NCI-H2107 treated with DMSO at 0.1 percent for 48 hours (cell line): Measurements from ENCODE around the gene MAP3K4.
"Not testable (repeated sequence)": the region's sequence is repeated elsewhere in the genome, so short reads cannot be mapped to it uniquely, and the experiment has no call there.

Experiments
- DNase-seq: peaks from one replicate; lab custom pipeline; 2025; ENCODE audit not compliant: unreplicated experiment; lab: John Stamatoyannopoulos, UW

The MAP3K4 gene

DNA sequence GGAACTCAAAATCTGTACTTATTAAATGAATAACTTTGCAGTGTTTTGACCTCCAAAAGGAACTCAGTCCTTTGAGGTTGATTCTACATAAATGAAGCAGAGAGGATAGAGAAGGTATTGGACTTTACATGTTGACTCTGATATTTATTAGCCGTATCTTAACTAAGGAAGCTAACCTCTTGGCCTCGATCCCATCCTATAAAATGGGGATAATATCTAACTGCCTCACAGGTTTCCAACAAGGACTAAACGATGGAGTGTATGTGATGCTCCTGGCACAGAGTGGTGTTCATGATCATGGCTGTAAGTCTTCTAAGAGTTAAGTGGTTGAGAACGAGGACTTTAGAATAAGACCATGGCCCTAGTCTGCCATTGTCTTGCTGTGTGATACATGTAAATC, 24.2 kb upstream of the MAP3K4 start:
- DNase-seq, result no peak

DNA sequence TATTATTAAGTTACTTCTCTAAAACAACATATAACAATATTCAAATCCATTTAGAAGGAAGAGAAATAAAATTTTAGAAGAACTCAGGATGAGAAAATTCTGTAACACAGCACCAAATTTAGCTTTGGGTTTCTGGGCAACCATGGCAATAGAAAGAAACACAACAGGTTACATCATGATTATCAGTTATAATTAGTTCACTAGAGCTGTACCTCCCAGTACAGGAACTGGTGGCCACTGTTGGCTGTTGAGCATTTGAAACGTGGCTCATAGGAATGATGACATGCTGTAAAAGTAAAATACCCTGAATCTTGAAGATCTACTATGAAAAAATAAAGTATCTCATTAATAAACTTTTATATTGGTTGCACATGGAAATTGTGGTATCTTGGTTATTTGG, 23.7 kb upstream of the MAP3K4 start:
- DNase-seq, result no peak

- DNase-seq, result no peak
Measured at GRCh38 chr6:160971171-160971570, 20.4 kb upstream of the MAP3K4 start.

GRCh38 chr6:160972111-160972510, 19.5 kb upstream of the MAP3K4 start:
- DNase-seq, result peak; percentile 78

DNA sequence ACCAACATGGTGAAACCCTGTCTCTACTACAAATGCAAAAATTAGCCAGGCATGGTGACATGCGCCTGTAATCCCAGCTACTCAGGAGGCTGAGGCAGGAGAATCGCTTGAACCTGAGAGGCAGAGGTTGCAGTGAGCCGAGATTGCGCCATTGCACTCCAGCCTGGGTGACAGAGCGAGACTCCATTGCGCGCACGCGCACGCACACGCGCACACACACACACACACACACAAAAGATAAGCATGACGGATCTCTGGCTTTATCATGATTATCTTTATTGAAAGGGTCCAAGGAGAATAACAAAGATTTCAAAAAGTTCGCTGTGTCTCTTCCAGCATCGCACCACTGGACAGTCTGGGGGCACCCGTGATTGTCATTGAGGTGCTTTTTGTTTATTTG, 19.0 kb upstream of the MAP3K4 start:
- not testable (repeated sequence) for DNase-seq

GRCh38 chr6:160973311-160974250, 18.0 kb upstream of the MAP3K4 start:
- DNase-seq, result no peak

- no peak for DNase-seq
Measured at GRCh38 chr6:160974304-160974771, 17.2 kb upstream of the MAP3K4 start.

DNA sequence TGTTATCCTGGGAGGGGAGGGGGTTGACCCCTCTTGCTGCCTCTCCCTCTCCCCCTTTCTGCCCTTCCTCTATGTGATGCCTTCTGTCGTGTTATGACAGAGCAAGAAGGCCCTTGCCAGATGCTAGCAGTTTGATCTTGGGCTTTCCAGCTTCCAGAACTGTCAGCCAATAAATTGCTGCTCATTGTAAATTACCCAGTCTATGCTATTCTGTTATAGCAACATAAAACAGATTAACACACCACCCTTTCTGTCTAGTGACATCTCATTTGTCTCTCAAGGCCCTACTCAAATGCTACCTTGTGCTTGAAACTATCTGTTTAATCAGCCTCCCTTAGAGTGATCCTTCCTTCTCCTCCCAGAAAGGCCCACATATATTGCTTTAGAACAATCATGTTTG, 16.4 kb upstream of the MAP3K4 start:
- DNase-seq, result no peak

- DNase-seq, result not testable (repeated sequence)
Measured at GRCh38 chr6:160975961-160976360, 15.6 kb upstream of the MAP3K4 start.

DNA sequence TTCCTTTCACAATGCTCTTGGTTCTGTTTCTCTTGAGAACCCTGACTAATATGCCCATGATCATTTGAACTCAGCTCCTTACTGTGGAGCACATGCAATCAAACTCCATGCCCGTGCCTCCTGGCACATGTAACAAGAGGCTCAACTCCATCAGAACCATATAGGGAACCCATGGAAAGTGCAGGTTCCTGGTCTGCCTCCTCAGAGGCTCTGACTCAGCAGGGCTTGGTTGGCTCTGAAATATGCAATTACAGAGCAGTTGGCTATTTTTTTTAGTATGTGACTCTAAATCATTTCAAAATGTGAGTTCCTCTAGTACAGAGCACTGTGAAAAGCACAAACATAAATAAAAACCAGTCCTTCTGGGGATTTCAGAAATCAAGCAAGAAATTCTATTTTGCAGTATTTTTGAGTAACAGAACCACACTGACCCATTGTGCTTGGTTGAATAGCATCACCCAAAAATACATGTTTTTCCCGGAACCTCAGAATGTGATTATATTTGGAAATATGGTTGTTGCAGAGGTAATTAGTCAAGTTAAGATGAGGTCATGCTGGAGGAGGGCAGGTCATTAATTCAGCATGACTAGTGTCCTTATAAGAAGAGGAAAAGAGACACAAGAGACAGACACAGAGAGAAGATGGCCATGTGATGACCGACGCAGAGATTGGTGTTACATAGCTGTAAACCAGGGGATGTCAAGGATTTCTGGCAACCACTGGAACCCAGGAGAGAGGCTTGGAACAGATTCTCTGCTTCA, 13.2 kb upstream of the MAP3K4 start:
- DNase-seq, result no peak

GRCh38 chr6:160979061-160979708, 12.4 kb upstream of the MAP3K4 start:
- DNase-seq, result no peak

GRCh38 chr6:160983377-160983948, 8.1 kb upstream of the MAP3K4 start:
- DNase-seq, result not testable (repeated sequence)

GRCh38 chr6:160986851-160987250, 4.7 kb upstream of the MAP3K4 start:
- DNase-seq, result no peak

- no peak for DNase-seq
Measured at GRCh38 chr6:160987265-160987664, 4.3 kb upstream of the MAP3K4 start.

GRCh38 chr6:160990847-160991405, 643 bp upstream of the MAP3K4 start:
- DNase-seq, result no peak

DNA sequence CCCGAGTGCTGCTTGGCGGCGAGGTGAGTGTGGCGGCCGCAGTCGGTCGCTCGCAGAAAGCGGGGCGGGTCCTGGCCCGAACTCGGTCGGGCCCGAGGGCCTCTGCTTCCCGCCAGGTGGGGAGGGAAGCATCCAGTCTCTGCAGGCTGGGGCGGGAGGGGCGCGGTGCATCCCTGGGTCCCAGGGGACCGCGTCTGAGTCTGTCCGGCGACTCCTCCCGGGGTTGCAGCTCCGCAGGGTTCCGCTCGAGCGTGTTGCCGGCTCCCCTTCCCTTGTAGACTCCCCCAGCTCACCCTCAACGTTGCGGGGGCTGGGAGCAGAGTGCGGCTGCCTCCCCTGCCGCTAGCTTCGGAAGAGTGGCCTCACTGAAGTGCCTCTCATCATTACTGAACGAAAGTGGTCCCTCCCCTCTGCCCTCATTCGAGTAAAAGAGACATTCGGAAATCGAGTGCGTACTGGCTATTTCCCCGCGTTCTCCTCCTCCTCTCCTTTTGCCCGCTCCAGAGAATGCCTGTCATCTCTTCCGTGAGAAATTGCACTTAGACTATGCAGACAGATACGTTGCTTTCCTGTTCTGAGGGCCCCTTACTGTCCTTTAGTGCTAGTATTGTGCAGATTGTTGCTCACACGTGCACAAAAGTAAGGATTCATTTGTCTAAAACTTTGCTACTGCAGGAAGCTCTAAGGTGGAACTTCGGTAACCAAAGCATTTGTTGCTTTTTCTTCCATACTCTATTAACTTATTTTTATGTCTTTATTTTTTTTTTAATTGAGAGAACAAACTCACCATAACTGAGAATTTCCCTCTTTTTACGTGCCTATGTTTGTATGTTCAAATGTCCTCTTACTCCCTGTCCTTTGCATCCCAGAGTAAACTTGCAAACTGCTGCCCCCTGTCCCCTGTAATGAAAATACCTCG, 751 bp downstream of the MAP3K4 start:
- peak; percentile 65 for DNase-seq

DNA sequence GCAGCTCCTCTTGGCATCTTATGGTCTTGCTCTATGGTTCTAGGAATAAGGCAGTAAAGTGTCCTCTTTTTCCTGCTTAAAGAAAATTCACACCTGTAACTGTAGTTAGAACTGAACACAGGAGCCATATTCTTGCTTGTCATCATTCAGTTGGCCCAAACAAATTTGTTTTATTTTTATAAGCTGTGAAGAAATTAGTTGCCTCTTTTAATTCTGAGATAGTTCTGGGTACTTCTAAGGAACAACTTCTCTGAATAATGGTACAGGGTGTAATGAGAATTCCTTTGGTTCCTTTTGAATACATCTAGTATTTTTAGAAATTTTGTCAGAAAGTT, 1.4 kb downstream of the MAP3K4 start:
- no peak for DNase-seq

DNA sequence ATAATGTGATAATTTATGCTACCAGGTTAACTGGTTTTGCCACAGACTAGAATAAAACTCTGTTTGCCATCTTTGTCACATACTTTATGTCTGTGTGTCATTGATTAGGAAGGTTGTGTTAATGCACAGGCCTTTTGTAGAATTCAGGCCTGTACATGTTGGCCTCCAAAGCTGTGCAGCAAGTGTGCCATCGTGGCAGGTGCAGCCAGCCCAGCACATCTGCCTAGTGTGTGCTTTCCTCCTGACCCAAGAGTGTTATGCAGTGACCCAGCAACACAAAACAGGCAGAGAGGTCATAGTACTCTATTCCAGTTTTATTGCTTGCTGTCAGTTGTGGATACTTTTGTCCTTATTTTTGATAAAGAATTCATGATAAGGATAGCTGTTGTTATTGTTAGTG, 3.7 kb downstream of the MAP3K4 start:
- DNase-seq, result no peak

DNA sequence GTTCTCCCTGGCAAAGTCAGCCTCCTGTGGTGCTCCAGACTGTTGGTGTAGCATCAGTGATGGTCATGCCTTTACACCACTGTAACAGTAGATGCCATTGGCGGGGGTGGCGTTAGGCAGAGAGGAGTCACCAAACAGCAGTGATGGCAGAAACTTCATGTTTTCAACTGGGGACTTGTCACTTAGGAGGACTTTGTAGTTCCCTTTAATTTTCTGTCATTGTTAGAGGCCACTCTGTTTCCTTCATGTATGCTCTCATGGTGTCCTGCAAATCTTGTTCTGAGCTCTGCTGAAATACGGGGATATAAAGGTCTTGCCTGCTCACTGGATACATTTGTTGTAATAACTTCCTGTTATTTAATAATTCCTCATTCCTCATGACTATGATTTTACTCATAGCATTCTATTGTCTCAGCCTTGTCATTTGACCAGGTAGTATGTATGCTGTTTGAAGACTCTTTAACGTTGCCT, 4.6 kb downstream of the MAP3K4 start:
- no peak for DNase-seq

DNA sequence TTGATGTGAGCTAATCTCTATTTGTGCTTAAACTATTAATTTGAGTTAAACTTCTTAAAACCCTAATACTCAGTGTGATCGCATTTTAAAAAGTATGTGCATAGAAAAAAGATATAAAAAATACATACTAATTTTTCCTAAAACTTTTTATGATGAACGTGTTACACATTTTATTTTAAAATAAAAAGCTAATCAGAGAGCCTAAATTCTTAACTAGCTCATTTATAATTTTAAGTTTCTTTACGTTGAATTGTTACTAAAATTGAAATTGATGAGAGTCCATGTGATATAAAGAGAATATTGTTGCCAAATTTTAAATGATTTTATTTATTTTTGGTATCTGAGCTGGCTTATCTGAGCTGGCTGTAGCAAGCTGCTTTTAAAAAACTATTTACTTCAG, 6.6 kb downstream of the MAP3K4 start:
- no peak for DNase-seq
